Fibroblast of mammary gland (primary cell): ENCODE results near the gene HDAC8.

Source experiments
- DNase-seq: peaks from one replicate; pipeline ENCODE4 v3.0.0-alpha.2; 2010; ENCODE audit warnings: low read depth
- H3K4me3 ChIP-seq: 2 replicates; pipeline ENCODE4 v1.5.1; 2011; ENCODE audit warnings: low read depth, mild to moderate bottlenecking, low read length, moderate library complexity; ENCODE audit not compliant: control insufficient read depth
- CTCF ChIP-seq: conservative IDR thresholded peaks from 2 replicates; pipeline ENCODE4 v1.5.1; 2011; ENCODE audit warnings: low read depth, low read length, inconsistent platforms; ENCODE audit not compliant: control insufficient read depth, insufficient read depth

The HDAC8 gene

GRCh38 chrX:72381439-72382201 is 191.0 kb downstream of the HDAC8 start:
- no peak for TF ChIP-seq CTCF
- H3K4me3 ChIP-seq, result no peak overlapping the region
- peak; percentile 17 for DNase-seq

- DNase-seq, result no peak
- no peak for TF ChIP-seq CTCF
- H3K4me3 ChIP-seq, result no peak overlapping the region
Observed at GRCh38 chrX:72376124-72376523, 196.5 kb downstream of the HDAC8 start.

GRCh38 chrX:72373136-72373535 is 199.5 kb downstream of the HDAC8 start:
- no peak for TF ChIP-seq CTCF
- no peak for DNase-seq
- no peak overlapping the region for H3K4me3 ChIP-seq

GRCh38 chrX:72372735-72373134 is 199.9 kb downstream of the HDAC8 start:
- no peak for DNase-seq
- no peak overlapping the region for H3K4me3 ChIP-seq
- no peak for TF ChIP-seq CTCF

GRCh38 chrX:72371405-72371804 is 201.2 kb downstream of the HDAC8 start:
- no peak for DNase-seq
- H3K4me3 ChIP-seq, result no peak overlapping the region
- no peak for TF ChIP-seq CTCF

- no peak for TF ChIP-seq CTCF
- DNase-seq, result no peak
- H3K4me3 ChIP-seq, result no peak overlapping the region
Observed at GRCh38 chrX:72368796-72369195, 203.8 kb downstream of the HDAC8 start.
